Colonic mucosa (tissue), 4 donors: Measurements from ENCODE around the gene SLC36A3. TPM values are rescaled to one million over a fixed set of nuclear protein-coding genes. Genes with fewer than 3 reads are reported as not detected.
"Not testable (repeated sequence)": the region's sequence is repeated elsewhere in the genome, so short reads cannot be mapped to it uniquely, and the experiment has no call there.

Source experiments
- DNase-seq: peaks from one replicate; pipeline ENCODE4 v3.0.0-alpha.2; 2020
- H3K27ac ChIP-seq: fragments of 200-600 bp; one replicate; pipeline ENCODE4 v1.8.0; 2021
- H3K27me3 ChIP-seq: fragments of 200-600 bp; one replicate; pipeline ENCODE4 v1.8.0; 2021
- H3K36me3 ChIP-seq: fragments of 200-600 bp; one replicate; pipeline ENCODE4 v1.8.0; 2021
- H3K4me1 ChIP-seq: fragments of 200-600 bp; one replicate; pipeline ENCODE4 v1.8.0; 2021; ENCODE audit warnings: mild to moderate bottlenecking
- H3K4me3 ChIP-seq: fragments of 200-600 bp; one replicate; pipeline ENCODE4 v1.8.0; 2021
- H3K9ac ChIP-seq, 2 donors: one replicate each; pipeline ENCODE4 v1.7.0; 2013; ENCODE audit warnings: control low read depth in 2 of 2, low read depth in 2 of 2, low read length in 2 of 2
- H3K9me3 ChIP-seq: fragments of 200-600 bp; one replicate; pipeline ENCODE4 v1.8.0; 2021
- CTCF ChIP-seq: fragments of 200-600 bp; IDR thresholded peaks from one replicate; pipeline ENCODE4 v1.8.0; 2022; ENCODE audit warnings: antibody characterized with exemption, mild to moderate bottlenecking
- intact Hi-C: fragments of 100-400 bp; cut with DNase I; formaldehyde crosslinking; loops from one replicate; pipeline ENCODE4 v1.14.1; 2022
- total RNA-seq, 2 donors: library from RNA; stranded (reverse); fragmentation: NEBNext Ultra II Directional in 1 of 2; extraction: Animal tissue kit (Norgen Biotek cat#: 25700) in 1 of 2; gene quantifications; one replicate each; pipeline ENCODE4 v1.2.1, GENCODE V29; 2021
- donor health status: healthy.
- donor health status: DM: no; HTN: no; CAD: no.
- donor health status: DM: no; HTN: no; CAD: no.

The SLC36A3 gene
- total RNA-seq, 2 donors from 2014 or later: not detected

- DNase-seq: no peak
- Histone ChIP-seq H3K27me3 (no peaks in the 10 kb centered on the region), H3K9me3 (no peaks in the 10 kb centered on the region), H3K9ac (no peak overlapping the region), H3K4me3 (no peak overlapping the region), H3K27ac (no peak overlapping the region), H3K36me3 (no peaks in the 10 kb centered on the region), H3K4me1 (no peaks in the 10 kb centered on the region)
- TF ChIP-seq CTCF: no peak
- intact Hi-C loops: no loop called here
These were observed 59.4 kb downstream of the SLC36A3 start for GRCh38 chr5:151244206-151244605.

- Histone ChIP-seq H3K9ac (no peak overlapping the region), H3K27ac (no peak overlapping the region), H3K9me3 (no peaks in the 10 kb centered on the region), H3K4me1 (no peaks in the 10 kb centered on the region), H3K27me3 (no peaks in the 10 kb centered on the region), H3K36me3 (no peaks in the 10 kb centered on the region), H3K4me3 (no peak overlapping the region)
- no peak for TF ChIP-seq CTCF
- intact Hi-C loops: no loop called here
- no peak for DNase-seq
These were observed 60.0 kb downstream of the SLC36A3 start for GRCh38 chr5:151243564-151243963.

GRCh38 chr5:151243127-151243526, 60.4 kb downstream of the SLC36A3 start:
- Histone ChIP-seq H3K27me3 (no peaks in the 10 kb centered on the region), H3K9ac (no peak overlapping the region), H3K4me1 (no peaks in the 10 kb centered on the region), H3K27ac (no peak overlapping the region), H3K9me3 (no peaks in the 10 kb centered on the region), H3K36me3 (no peaks in the 10 kb centered on the region), H3K4me3 (no peak overlapping the region)
- no peak for DNase-seq
- intact Hi-C loops: no loop called here
- no peak for TF ChIP-seq CTCF

- Histone ChIP-seq H3K36me3 (no peaks in the 10 kb centered on the region), H3K27ac (no peak overlapping the region), H3K4me3 (no peak overlapping the region), H3K9ac (no peak overlapping the region), H3K4me1 (no peaks in the 10 kb centered on the region), H3K9me3 (no peaks in the 10 kb centered on the region), H3K27me3 (no peaks in the 10 kb centered on the region)
- intact Hi-C loops: no loop called here
- no peak for DNase-seq
- TF ChIP-seq CTCF: no peak
These were observed 62.5 kb downstream of the SLC36A3 start for GRCh38 chr5:151240924-151241635.

- H3K9ac ChIP-seq, DNase-seq, H3K4me1 ChIP-seq, intact Hi-C loops, H3K9me3 ChIP-seq, H3K4me3 ChIP-seq, H3K27ac ChIP-seq, H3K36me3 ChIP-seq, H3K27me3 ChIP-seq: not testable (repeated sequence)
These were observed 63.2 kb downstream of the SLC36A3 start for GRCh38 chr5:151240268-151240835.

GRCh38 chr5:151239237-151239861, 64.2 kb downstream of the SLC36A3 start:
- intact Hi-C loops: loop anchor here (5.0 kb wide), 1 partner anchor 112 kb away; no protein-coding TSS in a partner anchor
- Histone ChIP-seq H3K9ac (no peak overlapping the region), H3K27me3 (no peaks in the 10 kb centered on the region), H3K4me3 (no peak overlapping the region), H3K9me3 (no peaks in the 10 kb centered on the region), H3K27ac (peak overlapping the region; percentile 5), H3K4me1 (no peaks in the 10 kb centered on the region), H3K36me3 (no peaks in the 10 kb centered on the region)
- peak; percentile 86 for TF ChIP-seq CTCF
- peak; percentile 53 for DNase-seq
